ENCODE measurements around the gene SND1. TPM values are rescaled to one million over a fixed set of nuclear protein-coding genes. Genes with fewer than 3 reads are reported as not detected.

The SND1 gene
- polyA plus RNA-seq, 3 donors: 46.5 to 97.3 (median 79.8) TPM

GRCh38 chr7:127616724-127617123, 35.3 kb upstream of the SND1 start:
- Mint-ChIP-seq H3K4me1 (peaks cover 11% of the 10 kb centered on the region), H3K36me3 (no peaks in the 10 kb centered on the region), H3K27ac (no peak overlapping the region), H3K27me3 (ENCODE audit: low read depth in 3 of 3) (peaks cover 39 to 70% (median 42%) of the 10 kb centered on the region in 3 donors), H3K4me3 (no peak overlapping the region), H3K9me3 (peaks cover 0 to 4% (median 0%) of the 10 kb centered on the region in 7 donors)
- Histone ChIP-seq H3K36me3 (replicated peaks in 1 of 2; ENCODE audit: control insufficient read depth in 1 of 2, insufficient read depth in 2 of 2, low read length in 2 of 2) (no peaks in the 10 kb centered on the region), H3K9ac (ENCODE audit: insufficient read depth, low read length, poor library complexity, severe bottlenecking) (no peak overlapping the region), H2AFZ (ENCODE audit: insufficient read depth, low read depth, low read length, poor library complexity, severe bottlenecking) (no peak overlapping the region), H3K4me3 (replicated peaks in 1 of 3; ENCODE audit: low read depth in 2 of 3, low read length in 3 of 3) (no peak overlapping the region), H3K27ac (ENCODE audit: low read depth in 1 of 2, low read length in 2 of 2) (no peak overlapping the region), H3K9me3 (replicated peaks in 1 of 2; ENCODE audit: control insufficient read depth in 1 of 2, insufficient read depth in 1 of 2, low read length in 2 of 2) (no peaks in the 10 kb centered on the region), H4K20me1 (ENCODE audit: insufficient read depth, low read length) (no peaks in the 10 kb centered on the region), H3K4me1 (ENCODE audit: control insufficient read depth in 1 of 2, insufficient read depth in 2 of 2, low read length in 2 of 2) (no peaks in the 10 kb centered on the region), H3K4me2 (replicated peaks; ENCODE audit: extremely low read depth, low read length, poor library complexity, severe bottlenecking) (no peak overlapping the region), H3K27me3 (ENCODE audit: control insufficient read depth in 2 of 2, insufficient read depth in 2 of 2, low read length in 2 of 2) (peaks cover 16 to 43% of the 10 kb centered on the region in 2 donors), H3K79me2 (ENCODE audit: insufficient read depth, low read length) (no peaks in the 10 kb centered on the region)
- DNase-seq: no peak
- no peak for TF ChIP-seq CTCF (IDR thresholded peaks at IDR 0.05)
- WGBS (ENCODE audit: insufficient coverage): no CpG with 5 or more reads among the region's 5 CpGs
- intact Hi-C loops (cut with micrococcal nuclease): no loop called here

GRCh38 chr7:127618042-127618441, 34.0 kb upstream of the SND1 start, which contains the start of gene PAX4:
TSS of gene PAX4 (minus strand) at chr7:127618142. CDS start at chr7:127615928, 2,214 bp downstream.
- Histone ChIP-seq H3K4me3 (replicated peaks in 1 of 3; ENCODE audit: low read depth in 2 of 3, low read length in 3 of 3) (no peak within 1 kb of the TSS), H3K4me2 (replicated peaks; ENCODE audit: extremely low read depth, low read length, poor library complexity, severe bottlenecking) (no peak within 1 kb of the TSS), H2AFZ (ENCODE audit: insufficient read depth, low read depth, low read length, poor library complexity, severe bottlenecking) (no peak within 1 kb of the TSS), H4K20me1 (ENCODE audit: insufficient read depth, low read length) (no peaks in the 10 kb centered on the region), H3K27me3 (ENCODE audit: control insufficient read depth in 2 of 2, insufficient read depth in 2 of 2, low read length in 2 of 2) (peaks cover 17 to 49% of the 10 kb centered on the region in 2 donors), H3K27ac (ENCODE audit: low read depth in 1 of 2, low read length in 2 of 2) (no peak within 1 kb of the TSS), H3K79me2 (ENCODE audit: insufficient read depth, low read length) (no peaks in the 10 kb centered on the region), H3K9ac (ENCODE audit: insufficient read depth, low read length, poor library complexity, severe bottlenecking) (no peak within 1 kb of the TSS), H3K9me3 (replicated peaks in 1 of 2; ENCODE audit: control insufficient read depth in 1 of 2, insufficient read depth in 1 of 2, low read length in 2 of 2) (no peaks in the 10 kb centered on the region), H3K4me1 (ENCODE audit: control insufficient read depth in 1 of 2, insufficient read depth in 2 of 2, low read length in 2 of 2) (no peaks in the 10 kb centered on the region), H3K36me3 (replicated peaks in 1 of 2; ENCODE audit: control insufficient read depth in 1 of 2, insufficient read depth in 2 of 2, low read length in 2 of 2) (no peaks in the 10 kb centered on the region)
- Mint-ChIP-seq H3K36me3 (no peaks in the 10 kb centered on the region), H3K4me3 (peak within 1 kb of the TSS in 1 of 2 donors; percentile 12), H3K9me3 (no peaks in the 10 kb centered on the region), H3K27ac (peak within 1 kb of the TSS in 1 of 7 donors; percentile 54), H3K27me3 (ENCODE audit: low read depth in 3 of 3) (peaks cover 37 to 73% (median 40%) of the 10 kb centered on the region in 3 donors), H3K4me1 (peaks cover 11% of the 10 kb centered on the region)
- intact Hi-C loops (cut with micrococcal nuclease): no loop called here
- no peak for DNase-seq
- 14% methylated on average over 1 of the region's 2 CpGs for WGBS (ENCODE audit: insufficient coverage)
- TF ChIP-seq CTCF (IDR thresholded peaks at IDR 0.05): no peak

All from CD14-positive monocyte (primary cell).